ENCODE data around the gene PHC2.

DNA sequence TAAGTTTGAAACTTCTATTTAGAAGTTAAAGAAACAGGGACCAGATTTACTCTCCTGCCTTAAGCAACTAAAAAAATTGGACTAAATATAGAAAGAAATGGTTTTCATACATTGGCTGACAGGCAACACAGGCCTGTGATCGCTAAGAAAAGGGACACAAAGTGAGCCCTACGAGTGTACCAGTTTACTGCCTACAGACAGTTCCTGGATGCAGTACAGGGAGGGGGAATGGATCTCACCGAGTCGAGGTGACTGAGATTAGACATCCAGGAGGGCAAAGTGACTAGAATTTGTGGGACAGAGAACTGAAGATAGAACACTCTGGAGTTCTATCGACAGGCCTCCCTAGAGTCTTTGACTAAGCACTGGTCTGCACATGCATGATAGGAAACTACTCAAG is 16.0 kb downstream of the PHC2 start:
- TF ChIP-seq, protein P1, sequence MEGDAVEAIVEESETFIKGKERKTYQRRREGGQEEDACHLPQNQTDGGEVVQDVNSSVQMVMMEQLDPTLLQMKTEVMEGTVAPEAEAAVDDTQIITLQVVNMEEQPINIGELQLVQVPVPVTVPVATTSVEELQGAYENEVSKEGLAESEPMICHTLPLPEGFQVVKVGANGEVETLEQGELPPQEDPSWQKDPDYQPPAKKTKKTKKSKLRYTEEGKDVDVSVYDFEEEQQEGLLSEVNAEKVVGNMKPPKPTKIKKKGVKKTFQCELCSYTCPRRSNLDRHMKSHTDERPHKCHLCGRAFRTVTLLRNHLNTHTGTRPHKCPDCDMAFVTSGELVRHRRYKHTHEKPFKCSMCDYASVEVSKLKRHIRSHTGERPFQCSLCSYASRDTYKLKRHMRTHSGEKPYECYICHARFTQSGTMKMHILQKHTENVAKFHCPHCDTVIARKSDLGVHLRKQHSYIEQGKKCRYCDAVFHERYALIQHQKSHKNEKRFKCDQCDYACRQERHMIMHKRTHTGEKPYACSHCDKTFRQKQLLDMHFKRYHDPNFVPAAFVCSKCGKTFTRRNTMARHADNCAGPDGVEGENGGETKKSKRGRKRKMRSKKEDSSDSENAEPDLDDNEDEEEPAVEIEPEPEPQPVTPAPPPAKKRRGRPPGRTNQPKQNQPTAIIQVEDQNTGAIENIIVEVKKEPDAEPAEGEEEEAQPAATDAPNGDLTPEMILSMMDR (conservative IDR thresholded peaks at IDR 0.05; ENCODE audit: low read length), result no peak
- TF ChIP-seq EZH2phosphoT487 (IDR thresholded peaks at IDR 0.05; ENCODE audit: borderline replicate concordance), result no peak
